A549 treated with ZK216348 at 1 μM for 4 hours (cell line): Measurements from ENCODE around the gene CSTPP1. TPM values are rescaled to one million over a fixed set of nuclear protein-coding genes. Genes with fewer than 3 reads are reported as not detected.

Source experiments
- total RNA-seq: library from RNA; stranded (reverse); fragments of 200-300 nt; extraction: Qiagen RNA extraction; gene quantifications from 5 replicates; pipeline ENCODE4 v1.2.3, GENCODE V29; 2022; ENCODE audit warnings: low read depth

Gene CSTPP1, protein sequence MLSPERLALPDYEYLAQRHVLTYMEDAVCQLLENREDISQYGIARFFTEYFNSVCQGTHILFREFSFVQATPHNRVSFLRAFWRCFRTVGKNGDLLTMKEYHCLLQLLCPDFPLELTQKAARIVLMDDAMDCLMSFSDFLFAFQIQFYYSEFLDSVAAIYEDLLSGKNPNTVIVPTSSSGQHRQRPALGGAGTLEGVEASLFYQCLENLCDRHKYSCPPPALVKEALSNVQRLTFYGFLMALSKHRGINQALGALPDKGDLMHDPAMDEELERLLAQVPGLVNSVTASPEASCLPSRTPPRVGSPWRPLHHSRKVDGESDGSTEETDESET
- total RNA-seq = 27.5 to 33.1 TPM (median 29.7 TPM) in 5 replicates

GRCh38 chr11:46936138-46937110 is at the start of gene CSTPP1:
Gene CSTPP1 (plus strand): TSS chr11:46936761. CDS start chr11:46936806, 45 bp downstream.

GRCh38 chr11:46918083-46918787 is 18.3 kb upstream of the CSTPP1 start, which contains the start of gene LRP4:
Gene LRP4 (minus strand): TSS chr11:46918550. CDS start chr11:46918379, 171 bp downstream.

GRCh38 chr11:47176328-47177228 is 240.0 kb downstream of the CSTPP1 start, which contains the start of gene ARFGAP2:
Gene ARFGAP2 (minus strand): TSS chr11:47176879. CDS start chr11:47176853, 26 bp downstream.

GRCh38 chr11:47186076-47186699 is 249.6 kb downstream of the CSTPP1 start, which contains the start of gene PACSIN3:
Gene PACSIN3 (minus strand): TSS chr11:47186434. CDS start chr11:47182727, 3,707 bp downstream.

Other genes with a start within 250 kb of the CSTPP1 start
- 43.6 to 62.6 TPM (median 55.2 TPM) in 5 replicates for gene ARHGAP1, start 236.1 kb upstream of the CSTPP1 start, total RNA-seq
- gene ZNF408, start 235.7 kb upstream of the CSTPP1 start, total RNA-seq = 16.2 to 18.3 TPM (median 16.9 TPM) in 5 replicates
- gene F2, start 217.5 kb upstream of the CSTPP1 start, total RNA-seq = 2.0 to 3.0 TPM (median 2.4 TPM) in 5 replicates
- gene CKAP5, start 90.5 kb upstream of the CSTPP1 start, total RNA-seq = 65.8 to 80.7 TPM (median 72.9 TPM) in 5 replicates
- gene LRP4, start 18.2 kb upstream of the CSTPP1 start, total RNA-seq = 6.0 to 8.5 TPM (median 7.6 TPM) in 5 replicates
- 26.0 to 40.5 TPM (median 32.5 TPM) in 5 replicates for gene ARFGAP2, start 240.1 kb downstream of the CSTPP1 start, total RNA-seq
- 22.2 to 35.1 TPM (median 32.1 TPM) in 5 replicates for gene PACSIN3, start 249.7 kb downstream of the CSTPP1 start, total RNA-seq